Lower leg skin (tissue), 4 donors: Measurements from ENCODE around the gene CEP135. TPM values are rescaled to one million over a fixed set of nuclear protein-coding genes. Genes with fewer than 3 reads are reported as not detected.

ENCODE experiments used
- DNase-seq, 2 donors: peaks; one replicate each; pipeline ENCODE4 v3.0.0-alpha.2; 2019; ENCODE audit warnings: low spot score in 2 of 2
- H3K4me3 ChIP-seq: fragments of 200-600 bp; sonication (generic); 2 replicates; pipeline ENCODE4 v1.5.1; 2017; ENCODE audit warnings: mild to moderate bottlenecking, low read depth; ENCODE audit not compliant: poor library complexity, severe bottlenecking
- CTCF ChIP-seq, 3 donors: fragments of 450-650 bp; IDR thresholded peaks; one replicate each; pipeline ENCODE4 v1.5.1; 2016; ENCODE audit warnings: antibody characterized with exemption in 3 of 3, mild to moderate bottlenecking in 3 of 3, moderate library complexity in 2 of 3
- POLR2A ChIP-seq, 2 donors: fragments of 450-650 bp; IDR thresholded peaks; one replicate each; pipeline ENCODE4 v1.6.1; 2016 to 2017; ENCODE audit warnings: antibody characterized with exemption in 2 of 2, mild to moderate bottlenecking in 1 of 2, moderate library complexity in 1 of 2
- WGBS, 2 donors: methylation state at CpG; one replicate each; pipeline ENCODE4 v1.1.5; 2018; 5-methylcytosine and 5-hydroxymethylcytosine counted together
- intact Hi-C: fragments of 100-400 bp; cut with DNase I; formaldehyde crosslinking; loops from one replicate; pipeline ENCODE4 v1.15.0; 2023; ENCODE audit warnings: low total_unique reads
- total RNA-seq, 4 donors: library from RNA; depleted of rRNA; stranded (reverse); fragments of >200 nt; gene quantifications; one replicate each; pipeline ENCODE4 v1.1.0, GENCODE V29; 2016

CEP135 gene
- total RNA-seq, 4 donors from 2014 or later: 3.5 to 5.3 (median 3.7) TPM

GRCh38 chr4:55979562-55979961 lies 30.8 kb downstream of the CEP135 start:
- DNase-seq: no peak
- WGBS, 2 donors: 74 to 91% methylated on average over 3 of the region's 3 CpGs
- no peak for TF ChIP-seq POLR2A (IDR thresholded peaks at IDR 0.05)
- intact Hi-C loops: no loop called here
- no peak overlapping the region for H3K4me3 ChIP-seq

DNA sequence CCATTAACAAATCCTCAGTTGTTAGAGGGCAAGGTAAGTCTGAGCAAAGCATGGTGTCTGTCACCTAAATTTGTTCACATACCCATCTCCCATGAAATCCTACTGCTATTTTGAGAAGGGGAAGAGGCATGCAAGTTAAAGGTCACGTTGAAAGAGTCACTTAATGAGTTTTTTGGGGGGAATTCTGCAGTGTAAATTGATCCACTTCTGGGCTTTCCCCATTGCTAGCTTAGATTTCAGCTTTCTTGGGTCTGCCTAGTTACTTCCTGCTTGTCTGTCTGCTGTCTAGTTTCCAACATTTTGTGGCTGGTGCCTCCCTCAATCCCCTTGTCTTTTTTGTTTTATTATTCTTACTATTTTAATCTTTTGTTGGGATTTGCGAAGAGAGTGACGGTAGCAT lies 32.0 kb downstream of the CEP135 start:
- 84 to 92% methylated on average over 3 of the region's 3 CpGs for WGBS, 2 donors
- TF ChIP-seq POLR2A (IDR thresholded peaks at IDR 0.05) (no peak), CTCF (IDR thresholded peaks at IDR 0.05) (no peak)
- H3K4me3 ChIP-seq: no peak overlapping the region
- intact Hi-C loops: no loop called here
- no peak for DNase-seq

GRCh38 chr4:55982976-55983375 lies 34.2 kb downstream of the CEP135 start:
- TF ChIP-seq POLR2A (IDR thresholded peaks at IDR 0.05): no peak
- TF ChIP-seq CTCF (IDR thresholded peaks at IDR 0.05): no peak
- intact Hi-C loops: no loop called here
- DNase-seq: no peak

GRCh38 chr4:55989766-55990165 lies 41.0 kb downstream of the CEP135 start:
- no peak for TF ChIP-seq POLR2A (IDR thresholded peaks at IDR 0.05)
- no peak for TF ChIP-seq CTCF (IDR thresholded peaks at IDR 0.05)
- DNase-seq: no peak
- intact Hi-C loops: no loop called here
- no peak overlapping the region for H3K4me3 ChIP-seq

More at GRCh38 chr4:55982976-55983375, 34.2 kb downstream of the CEP135 start:
- no peak overlapping the region for H3K4me3 ChIP-seq

- DNase-seq: no peak
- H3K4me3 ChIP-seq: no peak overlapping the region
- intact Hi-C loops: no loop called here
- 94% methylated on average over 3 of the region's 3 CpGs for WGBS, 2 donors
- TF ChIP-seq POLR2A (IDR thresholded peaks at IDR 0.05): no peak
- TF ChIP-seq CTCF (IDR thresholded peaks at IDR 0.05): no peak
Measured at GRCh38 chr4:55993994-55994663, 45.4 kb downstream of the CEP135 start.

- WGBS, 2 donors: 82 to 84% methylated on average over 2 of the region's 2 CpGs
- no peak for DNase-seq
- no peak overlapping the region for H3K4me3 ChIP-seq
- intact Hi-C loops: no loop called here
- no peak for TF ChIP-seq POLR2A (IDR thresholded peaks at IDR 0.05)
- TF ChIP-seq CTCF (IDR thresholded peaks at IDR 0.05): no peak
Measured at GRCh38 chr4:55996646-55997045, 47.9 kb downstream of the CEP135 start.
